Measurements from ENCODE around the gene SLC22A17.

DNA sequence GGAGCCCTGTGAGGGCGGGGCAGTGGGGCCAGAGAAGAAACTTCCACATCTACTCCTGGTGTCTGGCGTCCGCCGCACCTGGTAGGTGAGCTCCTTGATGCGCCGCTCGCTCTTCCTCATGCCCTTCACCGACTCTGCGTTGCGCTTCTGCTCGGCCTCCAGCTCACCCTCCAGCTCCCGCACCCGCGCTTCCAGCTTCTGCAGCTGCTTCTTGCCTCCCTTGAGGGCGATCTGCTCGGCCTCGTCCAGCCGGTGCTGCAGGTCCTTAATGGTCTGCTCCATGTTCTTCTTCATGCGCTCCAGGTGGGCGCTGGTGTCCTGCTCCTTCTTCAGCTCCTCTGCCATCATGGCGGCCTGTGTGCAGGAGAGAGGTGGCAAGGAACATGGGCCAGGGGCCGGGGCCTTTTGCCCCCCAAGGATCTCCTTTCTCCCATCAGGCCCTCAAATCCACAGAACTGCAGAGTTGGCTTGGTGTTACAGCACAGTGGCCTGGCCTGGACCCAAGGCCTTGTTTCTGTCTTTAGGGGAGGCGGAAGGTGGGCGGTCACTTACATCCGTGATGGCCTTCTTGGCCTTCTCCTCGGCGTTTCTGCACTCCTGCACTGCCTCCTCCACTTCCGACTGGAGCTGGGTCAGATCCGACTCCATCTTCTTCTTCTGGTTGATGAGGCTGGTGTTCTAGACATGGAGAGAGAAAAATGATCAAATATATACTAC is 31.8 kb upstream of the SLC22A17 start:
- TF ChIP-seq, protein P1, sequence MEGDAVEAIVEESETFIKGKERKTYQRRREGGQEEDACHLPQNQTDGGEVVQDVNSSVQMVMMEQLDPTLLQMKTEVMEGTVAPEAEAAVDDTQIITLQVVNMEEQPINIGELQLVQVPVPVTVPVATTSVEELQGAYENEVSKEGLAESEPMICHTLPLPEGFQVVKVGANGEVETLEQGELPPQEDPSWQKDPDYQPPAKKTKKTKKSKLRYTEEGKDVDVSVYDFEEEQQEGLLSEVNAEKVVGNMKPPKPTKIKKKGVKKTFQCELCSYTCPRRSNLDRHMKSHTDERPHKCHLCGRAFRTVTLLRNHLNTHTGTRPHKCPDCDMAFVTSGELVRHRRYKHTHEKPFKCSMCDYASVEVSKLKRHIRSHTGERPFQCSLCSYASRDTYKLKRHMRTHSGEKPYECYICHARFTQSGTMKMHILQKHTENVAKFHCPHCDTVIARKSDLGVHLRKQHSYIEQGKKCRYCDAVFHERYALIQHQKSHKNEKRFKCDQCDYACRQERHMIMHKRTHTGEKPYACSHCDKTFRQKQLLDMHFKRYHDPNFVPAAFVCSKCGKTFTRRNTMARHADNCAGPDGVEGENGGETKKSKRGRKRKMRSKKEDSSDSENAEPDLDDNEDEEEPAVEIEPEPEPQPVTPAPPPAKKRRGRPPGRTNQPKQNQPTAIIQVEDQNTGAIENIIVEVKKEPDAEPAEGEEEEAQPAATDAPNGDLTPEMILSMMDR (IDR thresholded peaks at IDR 0.05; ENCODE audit: low read depth, low read length, missing input control) = no peak
- TF ChIP-seq YY1 (IDR thresholded peaks at IDR 0.05) (no peak), GABPA (IDR thresholded peaks at IDR 0.05 in 1 of 2, conservative IDR thresholded peaks at IDR 0.05 in 1 of 2) (no peak), RXRA (IDR thresholded peaks at IDR 0.05) (no peak), NR2F2 (IDR thresholded peaks at IDR 0.05) (no peak), FOXA1 (IDR thresholded peaks at IDR 0.05) (no peak)
- TF ChIP-seq, protein P2, sequence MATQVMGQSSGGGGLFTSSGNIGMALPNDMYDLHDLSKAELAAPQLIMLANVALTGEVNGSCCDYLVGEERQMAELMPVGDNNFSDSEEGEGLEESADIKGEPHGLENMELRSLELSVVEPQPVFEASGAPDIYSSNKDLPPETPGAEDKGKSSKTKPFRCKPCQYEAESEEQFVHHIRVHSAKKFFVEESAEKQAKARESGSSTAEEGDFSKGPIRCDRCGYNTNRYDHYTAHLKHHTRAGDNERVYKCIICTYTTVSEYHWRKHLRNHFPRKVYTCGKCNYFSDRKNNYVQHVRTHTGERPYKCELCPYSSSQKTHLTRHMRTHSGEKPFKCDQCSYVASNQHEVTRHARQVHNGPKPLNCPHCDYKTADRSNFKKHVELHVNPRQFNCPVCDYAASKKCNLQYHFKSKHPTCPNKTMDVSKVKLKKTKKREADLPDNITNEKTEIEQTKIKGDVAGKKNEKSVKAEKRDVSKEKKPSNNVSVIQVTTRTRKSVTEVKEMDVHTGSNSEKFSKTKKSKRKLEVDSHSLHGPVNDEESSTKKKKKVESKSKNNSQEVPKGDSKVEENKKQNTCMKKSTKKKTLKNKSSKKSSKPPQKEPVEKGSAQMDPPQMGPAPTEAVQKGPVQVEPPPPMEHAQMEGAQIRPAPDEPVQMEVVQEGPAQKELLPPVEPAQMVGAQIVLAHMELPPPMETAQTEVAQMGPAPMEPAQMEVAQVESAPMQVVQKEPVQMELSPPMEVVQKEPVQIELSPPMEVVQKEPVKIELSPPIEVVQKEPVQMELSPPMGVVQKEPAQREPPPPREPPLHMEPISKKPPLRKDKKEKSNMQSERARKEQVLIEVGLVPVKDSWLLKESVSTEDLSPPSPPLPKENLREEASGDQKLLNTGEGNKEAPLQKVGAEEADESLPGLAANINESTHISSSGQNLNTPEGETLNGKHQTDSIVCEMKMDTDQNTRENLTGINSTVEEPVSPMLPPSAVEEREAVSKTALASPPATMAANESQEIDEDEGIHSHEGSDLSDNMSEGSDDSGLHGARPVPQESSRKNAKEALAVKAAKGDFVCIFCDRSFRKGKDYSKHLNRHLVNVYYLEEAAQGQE (IDR thresholded peaks at IDR 0.05) = no peak
- TF ChIP-seq, protein P3, sequence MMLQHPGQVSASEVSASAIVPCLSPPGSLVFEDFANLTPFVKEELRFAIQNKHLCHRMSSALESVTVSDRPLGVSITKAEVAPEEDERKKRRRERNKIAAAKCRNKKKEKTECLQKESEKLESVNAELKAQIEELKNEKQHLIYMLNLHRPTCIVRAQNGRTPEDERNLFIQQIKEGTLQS (IDR thresholded peaks at IDR 0.05) = no peak
